Osteoblast (primary cell): ENCODE results near the gene ZNF618. TPM values are rescaled to one million over a fixed set of nuclear protein-coding genes. Genes with fewer than 3 reads are reported as not detected.
A peak's percentile ranks its signal among the peaks of the same experiment; 100 is the strongest.

Experiments used
- DNase-seq: peaks from one replicate; pipeline ENCODE4 v3.0.0; 2011; ENCODE audit warnings: low spot score, mixed read lengths; ENCODE audit not compliant: insufficient read length; ENCODE audit errors: missing footprints
- H2AFZ ChIP-seq: 2 replicates; pipeline ENCODE4 v1.6.0; 2011; ENCODE audit warnings: mild to moderate bottlenecking, low read length
- H3K27ac ChIP-seq: 2 replicates; pipeline ENCODE4 v1.5.1; 2011; ENCODE audit warnings: mild to moderate bottlenecking, low read depth, low read length, moderate library complexity
- H3K27me3 ChIP-seq: 2 replicates; pipeline ENCODE4 v1.6.0; 2012; ENCODE audit warnings: mild to moderate bottlenecking, control low read depth, inconsistent platforms, low read length, moderate library complexity; ENCODE audit not compliant: insufficient read depth
- H3K36me3 ChIP-seq: 2 replicates; pipeline ENCODE4 v1.5.1; 2011; ENCODE audit warnings: mild to moderate bottlenecking, low read length, control low read depth, moderate library complexity; ENCODE audit not compliant: insufficient read depth
- H3K4me1 ChIP-seq: 2 replicates; pipeline ENCODE4 v1.5.1; 2011; ENCODE audit warnings: mild to moderate bottlenecking, low read length, control low read depth, moderate library complexity; ENCODE audit not compliant: insufficient read depth
- H3K4me2 ChIP-seq: 2 replicates; pipeline ENCODE4 v1.6.0; 2011; ENCODE audit warnings: mild to moderate bottlenecking, low read length; ENCODE audit not compliant: insufficient read depth
- H3K4me3 ChIP-seq: fragments of 200-600 bp; sonication (generic); 3 replicates; pipeline ENCODE4 v1.5.1; 2012; ENCODE audit warnings: mild to moderate bottlenecking, low read length, inconsistent platforms; ENCODE audit not compliant: insufficient read depth
- H3K79me2 ChIP-seq: 2 replicates; pipeline ENCODE4 v1.6.0; 2012; ENCODE audit warnings: mild to moderate bottlenecking, low read length, control low read depth, inconsistent platforms; ENCODE audit not compliant: insufficient read depth
- H3K9me3 ChIP-seq: 2 replicates; pipeline ENCODE4 v1.5.1; 2011; ENCODE audit warnings: low read depth, low read length, control low read depth
- H4K20me1 ChIP-seq: 2 replicates; pipeline ENCODE4 v1.6.0; 2012; ENCODE audit warnings: mild to moderate bottlenecking, low read length, control low read depth; ENCODE audit not compliant: insufficient read depth
- total RNA-seq: library from RNA; depleted of rRNA; stranded (reverse); fragments of >200 nt; gene quantifications from 2 replicates; pipeline ENCODE4 v1.2.3, GENCODE V29; 2012
- TF ChIP-seq, protein P1 (sequence below): IDR thresholded peaks from 2 replicates; pipeline ENCODE4 v1.5.1; 2011; ENCODE audit warnings: mild to moderate bottlenecking, low read depth, low read length, moderate library complexity; ENCODE audit errors: extremely low read depth

The ZNF618 gene
- total RNA-seq, 1 donor = 10.1 TPM

DNA sequence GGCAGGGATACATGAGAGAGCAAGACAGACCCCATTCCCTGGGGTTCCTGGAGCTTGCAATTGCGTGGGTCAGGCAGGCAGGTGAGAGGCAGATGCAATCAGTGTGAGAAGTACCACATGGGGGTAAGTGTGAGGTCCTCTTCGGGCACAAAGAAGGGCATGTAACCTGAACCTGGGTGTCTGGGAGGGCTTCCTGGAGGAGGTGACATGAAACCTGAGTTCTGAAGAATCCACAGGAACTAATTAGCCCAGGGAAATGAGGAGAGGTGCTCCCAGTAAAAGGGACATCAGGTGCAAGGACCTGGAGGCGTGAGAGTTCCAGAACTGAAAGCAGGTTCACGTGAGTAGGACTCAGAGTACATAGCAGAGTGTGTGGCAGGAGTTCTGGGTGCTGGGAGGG, 199.5 kb downstream of the ZNF618 start:
- peak; percentile 19 for DNase-seq
- TF ChIP-seq, protein P1, sequence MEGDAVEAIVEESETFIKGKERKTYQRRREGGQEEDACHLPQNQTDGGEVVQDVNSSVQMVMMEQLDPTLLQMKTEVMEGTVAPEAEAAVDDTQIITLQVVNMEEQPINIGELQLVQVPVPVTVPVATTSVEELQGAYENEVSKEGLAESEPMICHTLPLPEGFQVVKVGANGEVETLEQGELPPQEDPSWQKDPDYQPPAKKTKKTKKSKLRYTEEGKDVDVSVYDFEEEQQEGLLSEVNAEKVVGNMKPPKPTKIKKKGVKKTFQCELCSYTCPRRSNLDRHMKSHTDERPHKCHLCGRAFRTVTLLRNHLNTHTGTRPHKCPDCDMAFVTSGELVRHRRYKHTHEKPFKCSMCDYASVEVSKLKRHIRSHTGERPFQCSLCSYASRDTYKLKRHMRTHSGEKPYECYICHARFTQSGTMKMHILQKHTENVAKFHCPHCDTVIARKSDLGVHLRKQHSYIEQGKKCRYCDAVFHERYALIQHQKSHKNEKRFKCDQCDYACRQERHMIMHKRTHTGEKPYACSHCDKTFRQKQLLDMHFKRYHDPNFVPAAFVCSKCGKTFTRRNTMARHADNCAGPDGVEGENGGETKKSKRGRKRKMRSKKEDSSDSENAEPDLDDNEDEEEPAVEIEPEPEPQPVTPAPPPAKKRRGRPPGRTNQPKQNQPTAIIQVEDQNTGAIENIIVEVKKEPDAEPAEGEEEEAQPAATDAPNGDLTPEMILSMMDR = no peak
- Histone ChIP-seq H3K27me3 (peaks cover 35% of the 10 kb centered on the region), H2AFZ (no peak overlapping the region), H3K9me3 (no peaks in the 10 kb centered on the region), H4K20me1 (no peaks in the 10 kb centered on the region), H3K27ac (no peak overlapping the region), H3K79me2 (no peaks in the 10 kb centered on the region), H3K4me1 (no peaks in the 10 kb centered on the region), H3K4me2 (no peak overlapping the region), H3K4me3 (no peak overlapping the region), H3K36me3 (no peaks in the 10 kb centered on the region)

DNA sequence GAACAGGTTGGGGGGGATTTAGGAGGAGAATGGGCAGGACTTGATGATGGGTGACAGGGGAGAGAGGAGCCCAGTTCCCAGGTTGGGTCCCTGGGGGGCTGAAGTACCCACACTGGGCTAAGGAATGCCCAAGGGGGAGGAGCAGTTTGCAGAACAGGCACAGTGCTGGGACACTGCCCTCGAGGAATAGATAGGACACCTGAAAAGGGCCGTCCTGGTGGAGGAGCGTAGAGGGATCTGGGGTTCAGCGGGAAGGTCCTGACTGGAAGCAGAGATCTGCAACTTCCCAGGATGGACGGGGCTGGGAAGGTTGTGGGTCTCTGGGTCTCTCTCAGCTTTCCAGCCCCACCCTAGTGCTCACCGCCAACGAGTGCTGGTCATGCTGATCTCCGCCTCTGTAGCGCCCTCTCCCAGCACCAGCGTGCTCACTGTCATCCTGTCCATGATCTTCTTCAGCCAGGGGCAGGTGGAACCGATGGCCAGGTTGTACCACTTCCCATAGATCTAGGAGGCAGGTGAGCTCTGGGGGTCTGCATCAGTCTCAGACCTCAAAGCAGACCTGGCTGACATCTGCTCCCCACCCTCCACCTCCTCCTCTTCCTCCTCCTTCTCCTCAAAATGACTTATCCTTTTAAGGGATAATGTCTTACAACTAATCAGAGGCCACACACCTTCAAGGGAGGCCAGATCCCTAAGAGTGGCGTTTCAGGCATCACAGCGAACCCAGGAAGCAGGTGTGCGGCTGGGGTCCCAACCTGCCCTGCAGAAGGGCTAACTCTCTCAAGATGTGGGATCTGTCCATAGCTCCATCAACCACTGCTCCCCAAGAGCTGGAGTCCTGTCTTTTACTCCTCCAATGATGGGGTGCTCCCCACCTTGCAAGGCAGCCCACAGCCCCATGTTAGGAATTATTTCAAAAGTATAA, 200.4 kb downstream of the ZNF618 start:
- Histone ChIP-seq H3K4me3 (no peak overlapping the region), H3K4me1 (no peaks in the 10 kb centered on the region), H3K79me2 (no peaks in the 10 kb centered on the region), H3K4me2 (no peak overlapping the region), H3K36me3 (no peaks in the 10 kb centered on the region), H3K27ac (no peak overlapping the region), H3K27me3 (peaks cover 35% of the 10 kb centered on the region), H3K9me3 (no peaks in the 10 kb centered on the region), H2AFZ (no peak overlapping the region), H4K20me1 (no peaks in the 10 kb centered on the region)
- peak; percentile 32 for DNase-seq
- TF ChIP-seq, protein P1 = no peak

DNA sequence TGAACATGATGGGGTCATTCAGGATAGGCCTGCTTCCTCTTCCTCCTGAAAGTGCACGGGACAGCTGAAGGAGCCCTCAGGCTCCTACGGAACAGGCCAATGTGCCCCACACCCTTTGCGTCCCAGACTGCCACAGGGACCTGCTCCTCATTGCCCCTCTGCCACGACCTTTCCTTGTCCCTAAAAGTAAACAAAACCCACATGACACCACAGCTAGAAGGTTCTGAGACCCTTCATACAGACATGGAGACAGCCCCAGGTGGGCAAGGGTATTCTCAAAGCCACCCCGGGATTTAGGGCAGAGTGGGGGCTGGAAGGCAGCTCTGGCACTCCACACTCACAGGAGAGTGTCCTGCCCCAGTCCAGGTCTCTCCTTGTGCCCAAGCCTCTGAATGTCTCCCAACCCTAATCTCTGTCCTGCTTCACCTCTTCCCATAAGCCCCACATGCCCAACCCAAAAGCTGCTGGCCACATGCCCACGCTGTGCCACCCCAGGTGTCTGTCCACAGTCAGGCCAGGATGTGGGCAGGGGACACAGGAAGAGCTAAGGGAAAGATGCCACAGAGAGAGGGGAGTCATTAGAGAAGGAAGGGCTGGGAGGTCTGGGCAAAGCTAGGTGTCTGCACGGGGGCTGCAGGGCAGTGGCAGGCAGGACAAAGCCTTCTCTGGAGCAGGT, 201.2 kb downstream of the ZNF618 start:
- H3K4me1 ChIP-seq = no peaks in the 10 kb centered on the region
- no peaks in the 10 kb centered on the region for H3K36me3 ChIP-seq
- no peaks in the 10 kb centered on the region for H3K79me2 ChIP-seq
- H4K20me1 ChIP-seq = no peaks in the 10 kb centered on the region
- peak; percentile 14 for DNase-seq
- no peak overlapping the region for H3K4me3 ChIP-seq
- peaks cover 35% of the 10 kb centered on the region for H3K27me3 ChIP-seq
- TF ChIP-seq, protein P1 = no peak
- H3K4me2 ChIP-seq = no peak overlapping the region
- H2AFZ ChIP-seq = no peak overlapping the region
- no peak overlapping the region for H3K27ac ChIP-seq
- H3K9me3 ChIP-seq = no peaks in the 10 kb centered on the region
